ENCODE measurements around the gene RPL10A. TPM values are rescaled to one million over a fixed set of nuclear protein-coding genes. Genes with fewer than 3 reads are reported as not detected.

The RPL10A gene
- total RNA-seq, 2 donors from 2014 or later = 998 to 1,213 TPM

GRCh38 chr6:35473850-35474130 lies 5.6 kb downstream of the RPL10A start:
- Histone ChIP-seq H3K36me3 (no peaks in the 10 kb centered on the region), H3K27ac (no peak overlapping the region), H3K4me3 (no peak overlapping the region), H3K9me3 (no peaks in the 10 kb centered on the region), H3K27me3 (no peaks in the 10 kb centered on the region), H3K4me1 (no peaks in the 10 kb centered on the region), H3K9ac (ENCODE audit: low read depth in 2 of 2, low read length in 2 of 2) (no peak overlapping the region)
- intact Hi-C loops (cut with DNase I) = no loop called here
- no peak for TF ChIP-seq CTCF (IDR thresholded peaks at IDR 0.05)
- DNase-seq = no peak

GRCh38 chr6:35474131-35474941 lies 6.1 kb downstream of the RPL10A start:
- Histone ChIP-seq H3K4me1 (no peaks in the 10 kb centered on the region), H3K27ac (no peak overlapping the region)
- intact Hi-C loops (cut with DNase I) = no loop called here

GRCh38 chr6:35474942-35475570 lies 6.9 kb downstream of the RPL10A start:
- Histone ChIP-seq H3K4me1 (no peaks in the 10 kb centered on the region), H3K9ac (ENCODE audit: low read depth in 2 of 2, low read length in 2 of 2) (no peak overlapping the region), H3K27me3 (no peaks in the 10 kb centered on the region), H3K36me3 (no peaks in the 10 kb centered on the region), H3K4me3 (no peak overlapping the region), H3K9me3 (no peaks in the 10 kb centered on the region), H3K27ac (no peak overlapping the region)
- no peak for TF ChIP-seq CTCF (IDR thresholded peaks at IDR 0.05)
- intact Hi-C loops (cut with DNase I) = no loop called here
- no peak for DNase-seq

More at GRCh38 chr6:35474131-35474941, 6.1 kb downstream of the RPL10A start:
- no peak overlapping the region for H3K4me3 ChIP-seq
- no peak for TF ChIP-seq CTCF (IDR thresholded peaks at IDR 0.05)
- no peaks in the 10 kb centered on the region for H3K36me3 ChIP-seq
- no peak for DNase-seq
- H3K9me3 ChIP-seq = no peaks in the 10 kb centered on the region
- H3K9ac ChIP-seq (ENCODE audit: low read depth in 2 of 2, low read length in 2 of 2) = no peak overlapping the region
- H3K27me3 ChIP-seq = no peaks in the 10 kb centered on the region

- Histone ChIP-seq H3K4me3 (no peak overlapping the region), H3K9ac (ENCODE audit: low read depth in 2 of 2, low read length in 2 of 2) (no peak overlapping the region), H3K9me3 (no peaks in the 10 kb centered on the region), H3K27me3 (no peaks in the 10 kb centered on the region), H3K27ac (no peak overlapping the region), H3K36me3 (no peaks in the 10 kb centered on the region), H3K4me1 (no peaks in the 10 kb centered on the region)
- TF ChIP-seq CTCF (IDR thresholded peaks at IDR 0.05) = no peak
- intact Hi-C loops (cut with DNase I) = no loop called here
- DNase-seq = no peak
Measured at GRCh38 chr6:35475573-35475972, 7.4 kb downstream of the RPL10A start.

- H3K4me3 ChIP-seq = no peak overlapping the region
- H3K9ac ChIP-seq (ENCODE audit: low read depth in 2 of 2, low read length in 2 of 2) = no peak overlapping the region
- no peak overlapping the region for H3K27ac ChIP-seq
- H3K36me3 ChIP-seq = no peaks in the 10 kb centered on the region
- no peaks in the 10 kb centered on the region for H3K27me3 ChIP-seq
- TF ChIP-seq CTCF (IDR thresholded peaks at IDR 0.05) = no peak
- intact Hi-C loops (cut with DNase I) = no loop called here
- no peaks in the 10 kb centered on the region for H3K9me3 ChIP-seq
- H3K4me1 ChIP-seq = no peaks in the 10 kb centered on the region
- no peak for DNase-seq
Measured at GRCh38 chr6:35476004-35476403, 7.8 kb downstream of the RPL10A start.
